GM12891 (cell line): ENCODE measurements around the gene CEP76.
"Not testable (repeated sequence)": the region's sequence is repeated elsewhere in the genome, so short reads cannot be mapped to it uniquely, and the experiment has no call there.

Source experiments
- POLR2A ChIP-seq: IDR thresholded peaks from 2 replicates; pipeline ENCODE4 v1.6.1; 2011; ENCODE audit warnings: low read depth, low read length, control low read depth
- POLR2AphosphoS5 ChIP-seq: IDR thresholded peaks from 2 replicates; pipeline ENCODE4 v1.6.1; 2011; ENCODE audit warnings: low read depth, low read length, control low read depth

GRCh38 chr18:12627199-12627598, 75.3 kb downstream of the CEP76 start:
- not testable (repeated sequence) for TF ChIP-seq POLR2A, POLR2AphosphoS5
